Right kidney (tissue), 1 donor: ENCODE measurements around the gene PDIK1L.

Source experiments
- DNase-seq: peaks from one replicate; pipeline ENCODE4 v3.0.0-alpha.2; 2016

PDIK1L gene

GRCh38 chr1:26170472-26170821 is 58.8 kb downstream of the PDIK1L start:
- DNase-seq: no peak

DNA sequence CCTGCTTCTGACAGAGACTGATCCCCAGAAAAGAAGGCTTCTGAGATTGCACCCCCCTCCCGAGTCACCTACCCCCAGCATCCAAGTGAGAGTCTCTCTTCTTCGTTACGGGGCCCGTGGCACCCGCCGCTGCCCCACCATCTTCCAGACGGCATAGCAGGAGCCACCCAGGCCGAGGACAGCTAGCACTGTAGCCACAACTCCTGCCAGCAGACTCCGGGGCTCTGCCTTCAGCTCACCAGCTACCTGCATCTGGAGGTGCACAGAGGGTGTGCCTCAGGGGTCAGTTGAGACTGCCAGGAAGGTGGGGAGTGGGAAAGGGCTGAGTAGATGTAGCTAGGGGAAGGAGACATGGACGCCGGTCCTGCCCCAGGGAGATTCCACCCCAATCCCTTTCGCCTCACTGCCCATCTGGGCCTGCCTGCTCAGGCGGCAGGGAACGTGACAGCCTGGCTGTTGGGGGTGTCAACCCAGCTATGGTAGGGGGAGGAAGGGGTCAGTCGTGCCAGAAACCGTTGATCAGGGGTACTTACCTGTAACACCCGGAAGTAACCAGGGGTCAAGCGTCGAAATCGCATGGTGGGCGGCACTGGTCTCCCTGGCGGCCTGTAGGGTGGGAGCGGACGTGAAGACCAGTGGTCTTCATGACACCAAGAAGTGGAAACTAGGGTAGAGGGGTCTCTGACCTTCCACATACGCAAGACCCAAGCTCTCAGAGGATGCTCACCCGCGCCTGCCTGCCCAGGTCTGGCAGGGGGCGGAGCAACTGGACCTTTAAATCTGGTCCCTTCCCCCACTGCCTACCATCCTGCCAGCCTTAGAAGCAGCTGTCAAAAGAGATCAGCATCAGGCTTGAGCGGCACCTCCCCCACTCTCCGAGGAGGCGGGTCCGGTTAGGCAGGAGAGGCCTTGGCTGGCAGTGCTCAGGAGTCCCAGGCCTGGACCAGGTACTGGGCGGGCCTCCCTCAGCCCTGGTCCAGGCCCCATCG is 59.8 kb downstream of the PDIK1L start, which contains the start of gene ZNF593OS:
TSS of gene ZNF593OS (minus strand) at position 749 of the 989 bp plus-strand sequence. CDS start at position 578, 171 bp downstream.
- no peak for DNase-seq
